Activated T-cell treated with anti-CD3 and anti-CD28 coated beads, Interleukin-2, amount 50 U/mL, for 4 hours (primary cell): ENCODE results near the gene ZNF503. TPM values are rescaled to one million over a fixed set of nuclear protein-coding genes. Genes with fewer than 3 reads are reported as not detected.
A peak's percentile ranks its signal among the peaks of the same experiment; 100 is the strongest.

ENCODE experiments used
- ATAC-seq, 2 donors: fragments of 200-7000 bp; cut with Tn5 transposase; one replicate each; pipeline ENCODE4 v1.10.0; 2021
- DNase-seq: peaks from one replicate; pipeline ENCODE4 v3.0.0-alpha.2; 2020
- H3K27me3 Mint-ChIP-seq: one replicate; pipeline ENCODE4 v1.8.0; 2021; ENCODE audit warnings: low read depth, mixed read lengths
- H3K36me3 Mint-ChIP-seq: one replicate; pipeline ENCODE4 v1.8.0; 2022; ENCODE audit warnings: mixed read lengths; ENCODE audit not compliant: insufficient read depth
- H3K4me1 Mint-ChIP-seq: one replicate; pipeline ENCODE4 v1.8.0; 2021; ENCODE audit warnings: low read depth, mixed read lengths
- H3K4me3 Mint-ChIP-seq: one replicate; pipeline ENCODE4 v1.8.0; 2021; ENCODE audit warnings: mild to moderate bottlenecking, moderate library complexity, mixed read lengths
- H3K9me3 Mint-ChIP-seq: one replicate; pipeline ENCODE4 v1.8.0; 2021; ENCODE audit warnings: mixed read lengths
- total RNA-seq, 3 donors: library from RNA; stranded (reverse); gene quantifications; one replicate each; pipeline ENCODE4 v1.2.1, GENCODE V29; 2021

ZNF503 gene, protein sequence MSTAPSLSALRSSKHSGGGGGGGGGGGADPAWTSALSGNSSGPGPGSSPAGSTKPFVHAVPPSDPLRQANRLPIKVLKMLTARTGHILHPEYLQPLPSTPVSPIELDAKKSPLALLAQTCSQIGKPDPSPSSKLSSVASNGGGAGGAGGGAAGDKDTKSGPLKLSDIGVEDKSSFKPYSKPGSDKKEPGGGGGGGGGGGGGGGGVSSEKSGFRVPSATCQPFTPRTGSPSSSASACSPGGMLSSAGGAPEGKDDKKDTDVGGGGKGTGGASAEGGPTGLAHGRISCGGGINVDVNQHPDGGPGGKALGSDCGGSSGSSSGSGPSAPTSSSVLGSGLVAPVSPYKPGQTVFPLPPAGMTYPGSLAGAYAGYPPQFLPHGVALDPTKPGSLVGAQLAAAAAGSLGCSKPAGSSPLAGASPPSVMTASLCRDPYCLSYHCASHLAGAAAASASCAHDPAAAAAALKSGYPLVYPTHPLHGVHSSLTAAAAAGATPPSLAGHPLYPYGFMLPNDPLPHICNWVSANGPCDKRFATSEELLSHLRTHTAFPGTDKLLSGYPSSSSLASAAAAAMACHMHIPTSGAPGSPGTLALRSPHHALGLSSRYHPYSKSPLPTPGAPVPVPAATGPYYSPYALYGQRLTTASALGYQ
- under 1 TPM; 0.16 to 0.30 (median 0.27) TPM for total RNA-seq

DNA sequence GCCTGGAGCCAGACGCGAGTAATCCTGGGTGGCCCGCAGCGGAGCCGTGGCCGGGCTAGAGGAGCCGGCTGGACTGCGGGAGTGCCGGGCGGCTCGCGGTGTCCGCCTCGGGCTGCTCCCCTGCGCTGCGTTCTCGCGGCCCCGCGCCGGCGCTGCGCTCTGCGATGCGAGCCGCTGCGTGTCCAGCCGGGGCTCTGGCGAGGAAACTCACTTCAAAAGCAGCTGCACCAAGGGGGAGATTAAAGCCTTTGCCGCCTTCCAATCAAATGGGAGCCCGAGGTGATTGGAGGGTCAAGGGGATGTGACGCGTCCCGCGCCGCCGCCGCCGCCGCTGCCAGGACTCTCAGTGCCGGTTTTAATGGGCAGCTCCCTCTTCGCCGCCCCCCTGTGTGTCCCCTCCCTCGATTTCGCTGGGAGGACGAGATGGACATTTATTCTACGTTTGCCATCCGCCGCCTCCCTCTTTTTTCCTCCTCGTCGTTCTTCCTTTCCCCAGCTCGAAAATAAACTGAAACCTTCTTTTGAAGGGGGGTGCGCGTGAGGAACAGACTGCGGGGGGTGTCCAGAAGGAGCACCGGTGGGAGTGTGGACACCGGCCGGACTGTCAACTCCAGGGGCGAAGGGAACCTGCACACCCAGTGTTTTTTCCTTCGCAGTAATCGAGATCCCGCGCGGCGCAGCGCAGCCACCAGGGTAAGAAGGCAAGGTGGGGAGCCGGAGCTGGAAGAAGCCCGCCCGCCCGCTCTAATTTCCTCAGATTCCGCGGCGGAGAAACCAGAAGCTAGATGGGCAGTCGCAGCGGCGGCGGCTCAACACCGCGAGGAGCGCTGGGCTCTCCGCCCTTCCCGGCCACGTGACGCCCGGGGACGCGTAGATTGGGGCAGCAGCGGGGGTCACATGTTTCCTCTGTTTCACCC lies at the start of gene ZNF503:
TSS of gene ZNF503 (minus strand) at position 196 of the 917 bp plus-strand sequence. CDS start 345 bp downstream, outside the sequence.
- Mint-ChIP-seq H3K4me1 (peaks cover 29% of the 10 kb centered on the region), H3K9me3 (no peaks in the 10 kb centered on the region), H3K36me3 (no peaks in the 10 kb centered on the region), H3K4me3 (peak within 1 kb of the TSS; percentile 80), H3K27me3 (peaks cover 67% of the 10 kb centered on the region)
- no peak for DNase-seq
- peak; percentile 42 to 53 for ATAC-seq

GRCh38 chr10:75450644-75451640 lies 49.4 kb upstream of the ZNF503 start:
- Mint-ChIP-seq H3K4me3 (no peak overlapping the region), H3K27me3 (peaks cover 27% of the 10 kb centered on the region), H3K4me1 (no peaks in the 10 kb centered on the region), H3K36me3 (no peaks in the 10 kb centered on the region), H3K9me3 (peaks cover 9% of the 10 kb centered on the region)
- no peak for DNase-seq
- ATAC-seq: no peak

GRCh38 chr10:75450075-75450445 lies 48.5 kb upstream of the ZNF503 start:
- no peak overlapping the region for H3K4me3 Mint-ChIP-seq
- ATAC-seq (no peak), DNase-seq (no peak)
- no peaks in the 10 kb centered on the region for H3K4me1 Mint-ChIP-seq
- peaks cover 9% of the 10 kb centered on the region for H3K9me3 Mint-ChIP-seq
- no peaks in the 10 kb centered on the region for H3K36me3 Mint-ChIP-seq
- peaks cover 23% of the 10 kb centered on the region for H3K27me3 Mint-ChIP-seq

- Mint-ChIP-seq H3K9me3 (peaks cover 9% of the 10 kb centered on the region), H3K4me1 (no peaks in the 10 kb centered on the region), H3K36me3 (no peaks in the 10 kb centered on the region), H3K4me3 (no peak overlapping the region), H3K27me3 (peaks cover 23% of the 10 kb centered on the region)
- DNase-seq (no peak), ATAC-seq (no peak)
These were observed 48.0 kb upstream of the ZNF503 start for GRCh38 chr10:75449382-75450074.

GRCh38 chr10:75448166-75448565 lies 46.6 kb upstream of the ZNF503 start:
- H3K36me3 Mint-ChIP-seq: no peaks in the 10 kb centered on the region
- no peaks in the 10 kb centered on the region for H3K4me1 Mint-ChIP-seq
- ATAC-seq (no peak), DNase-seq (no peak)
- H3K27me3 Mint-ChIP-seq: peaks cover 16% of the 10 kb centered on the region
- H3K4me3 Mint-ChIP-seq: no peak overlapping the region
- peaks cover 18% of the 10 kb centered on the region for H3K9me3 Mint-ChIP-seq

- ATAC-seq: no peak
- Mint-ChIP-seq H3K27me3 (peaks cover 12% of the 10 kb centered on the region), H3K36me3 (no peaks in the 10 kb centered on the region), H3K9me3 (peaks cover 21% of the 10 kb centered on the region), H3K4me3 (no peak overlapping the region), H3K4me1 (no peaks in the 10 kb centered on the region)
- no peak for DNase-seq
These were observed 44.9 kb upstream of the ZNF503 start for GRCh38 chr10:75446508-75446907.

GRCh38 chr10:75444781-75445386 lies 43.3 kb upstream of the ZNF503 start:
- ATAC-seq: no peak
- Mint-ChIP-seq H3K9me3 (peaks cover 21% of the 10 kb centered on the region), H3K4me3 (no peak overlapping the region), H3K4me1 (no peaks in the 10 kb centered on the region), H3K36me3 (no peaks in the 10 kb centered on the region), H3K27me3 (peaks cover 12% of the 10 kb centered on the region)
- no peak for DNase-seq

GRCh38 chr10:75443362-75443761 lies 41.8 kb upstream of the ZNF503 start:
- peaks cover 21% of the 10 kb centered on the region for H3K9me3 Mint-ChIP-seq
- H3K4me1 Mint-ChIP-seq: no peaks in the 10 kb centered on the region
- H3K36me3 Mint-ChIP-seq: no peaks in the 10 kb centered on the region
- peaks cover 6% of the 10 kb centered on the region for H3K27me3 Mint-ChIP-seq
- ATAC-seq: no peak
- no peak for DNase-seq
- no peak overlapping the region for H3K4me3 Mint-ChIP-seq

DNA sequence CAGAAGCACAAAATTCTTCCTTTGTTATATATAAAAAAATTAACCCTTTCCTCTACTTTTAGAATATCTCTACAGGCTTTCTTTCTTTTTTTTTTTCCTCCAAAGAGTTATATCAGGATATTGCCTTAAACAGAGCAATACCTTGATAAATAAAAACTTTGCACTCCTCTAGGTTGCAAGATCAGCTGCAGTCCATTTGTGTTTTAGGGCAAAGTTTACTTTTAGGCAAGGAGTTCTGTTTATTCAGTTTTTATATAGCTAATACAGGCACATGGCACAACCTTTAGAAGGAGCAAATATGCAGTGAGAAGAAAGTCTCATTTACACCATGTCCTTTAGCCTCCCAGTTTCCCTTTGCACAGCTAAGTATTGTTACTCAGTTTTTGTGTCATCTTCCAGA lies 40.1 kb upstream of the ZNF503 start:
- DNase-seq (no peak), ATAC-seq (no peak)
- H3K4me3 Mint-ChIP-seq: no peak overlapping the region
- peaks cover 9% of the 10 kb centered on the region for H3K27me3 Mint-ChIP-seq
- H3K9me3 Mint-ChIP-seq: peaks cover 19% of the 10 kb centered on the region
- H3K36me3 Mint-ChIP-seq: no peaks in the 10 kb centered on the region
- H3K4me1 Mint-ChIP-seq: no peaks in the 10 kb centered on the region

DNA sequence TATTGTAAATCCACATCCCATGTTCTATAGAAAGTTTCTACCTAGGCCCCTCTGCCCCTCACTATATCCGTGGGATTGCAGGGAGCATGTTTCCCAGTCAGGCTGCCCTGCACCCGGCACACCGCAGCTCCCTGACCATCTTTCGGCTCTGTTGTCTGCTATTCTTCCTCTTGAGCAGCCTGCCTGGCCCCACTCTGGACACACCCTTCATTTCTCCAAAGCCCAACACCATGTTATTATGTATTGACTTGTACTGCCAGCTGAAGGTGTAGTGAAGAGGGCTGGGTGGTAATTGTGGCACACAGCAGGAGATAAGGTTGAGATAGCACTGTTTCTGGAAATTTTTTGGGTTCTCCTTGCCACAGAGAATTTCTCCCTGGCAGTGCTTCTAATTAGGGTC lies 39.6 kb upstream of the ZNF503 start:
- ATAC-seq (no peak), DNase-seq (no peak)
- peaks cover 14% of the 10 kb centered on the region for H3K9me3 Mint-ChIP-seq
- no peaks in the 10 kb centered on the region for H3K4me1 Mint-ChIP-seq
- no peak overlapping the region for H3K4me3 Mint-ChIP-seq
- no peaks in the 10 kb centered on the region for H3K36me3 Mint-ChIP-seq
- H3K27me3 Mint-ChIP-seq: peaks cover 9% of the 10 kb centered on the region

DNA sequence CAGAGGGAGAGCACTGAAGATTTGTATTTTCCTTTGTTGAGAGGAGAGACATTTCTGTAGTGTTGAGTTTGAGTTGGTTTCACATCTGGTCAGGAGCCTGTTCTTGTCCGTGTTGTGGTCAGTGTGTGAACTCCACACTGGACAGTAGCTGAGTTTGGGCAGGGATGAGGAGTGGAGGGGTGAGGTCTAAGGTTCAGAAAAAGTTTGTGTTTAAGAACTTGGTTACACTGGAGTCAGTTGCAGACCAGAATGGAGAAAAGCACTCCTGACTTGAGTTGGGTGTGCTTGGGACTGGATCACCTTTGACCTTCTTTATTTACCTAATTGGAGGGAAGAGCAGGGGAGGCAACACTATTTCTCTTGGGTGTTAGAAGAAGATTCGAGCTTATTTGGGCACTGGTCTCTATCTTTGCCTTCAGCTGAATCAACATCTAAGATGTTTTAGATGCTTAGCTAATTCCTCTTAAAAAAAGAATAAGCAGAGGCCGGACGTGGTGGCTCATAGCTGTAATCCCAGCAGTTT lies 38.8 kb upstream of the ZNF503 start:
- Mint-ChIP-seq H3K36me3 (no peaks in the 10 kb centered on the region), H3K4me3 (no peak overlapping the region), H3K27me3 (peaks cover 16% of the 10 kb centered on the region), H3K9me3 (peaks cover 13% of the 10 kb centered on the region), H3K4me1 (no peaks in the 10 kb centered on the region)
- DNase-seq (no peak), ATAC-seq (no peak)

- no peak overlapping the region for H3K4me3 Mint-ChIP-seq
- H3K36me3 Mint-ChIP-seq: no peaks in the 10 kb centered on the region
- H3K4me1 Mint-ChIP-seq: no peaks in the 10 kb centered on the region
- DNase-seq: no peak
- peaks cover 13% of the 10 kb centered on the region for H3K9me3 Mint-ChIP-seq
- H3K27me3 Mint-ChIP-seq: peaks cover 21% of the 10 kb centered on the region
- ATAC-seq: no peak
These were observed 38.2 kb upstream of the ZNF503 start for GRCh38 chr10:75439811-75440210.
